Measurements from ENCODE around the gene TOPORS. TPM values are rescaled to one million over a fixed set of nuclear protein-coding genes. Genes with fewer than 3 reads are reported as not detected.

The TOPORS gene
- total and polyA plus RNA-seq, 2 experiments from 2014 or later = 31.8 to 35.9 TPM

DNA sequence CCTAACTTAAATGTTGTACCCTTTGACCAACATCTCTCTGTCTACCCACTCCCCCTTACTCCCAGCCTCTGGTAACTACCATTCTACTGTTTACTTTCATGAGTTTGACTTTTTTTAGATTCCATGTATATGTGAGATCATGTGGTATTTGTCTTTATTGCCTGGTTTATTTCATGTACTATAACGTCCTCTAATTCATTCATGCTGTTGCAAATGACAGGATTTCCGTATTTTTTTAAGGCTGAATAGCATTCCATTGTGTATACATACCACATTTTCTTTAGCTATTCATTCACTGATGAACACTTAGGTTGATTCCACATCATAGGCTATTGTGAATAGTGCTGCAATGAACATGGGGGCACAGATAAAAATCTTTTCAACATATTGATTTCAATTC, 32.4 kb upstream of the TOPORS start (continued):
- TF ChIP-seq EZH2phosphoT487 (IDR thresholded peaks at IDR 0.05; ENCODE audit: unreplicated experiment) = no peak
- TF ChIP-seq NANOG (IDR thresholded peaks at IDR 0.05; ENCODE audit: borderline replicate concordance) = no peak
- TF ChIP-seq, protein P1, sequence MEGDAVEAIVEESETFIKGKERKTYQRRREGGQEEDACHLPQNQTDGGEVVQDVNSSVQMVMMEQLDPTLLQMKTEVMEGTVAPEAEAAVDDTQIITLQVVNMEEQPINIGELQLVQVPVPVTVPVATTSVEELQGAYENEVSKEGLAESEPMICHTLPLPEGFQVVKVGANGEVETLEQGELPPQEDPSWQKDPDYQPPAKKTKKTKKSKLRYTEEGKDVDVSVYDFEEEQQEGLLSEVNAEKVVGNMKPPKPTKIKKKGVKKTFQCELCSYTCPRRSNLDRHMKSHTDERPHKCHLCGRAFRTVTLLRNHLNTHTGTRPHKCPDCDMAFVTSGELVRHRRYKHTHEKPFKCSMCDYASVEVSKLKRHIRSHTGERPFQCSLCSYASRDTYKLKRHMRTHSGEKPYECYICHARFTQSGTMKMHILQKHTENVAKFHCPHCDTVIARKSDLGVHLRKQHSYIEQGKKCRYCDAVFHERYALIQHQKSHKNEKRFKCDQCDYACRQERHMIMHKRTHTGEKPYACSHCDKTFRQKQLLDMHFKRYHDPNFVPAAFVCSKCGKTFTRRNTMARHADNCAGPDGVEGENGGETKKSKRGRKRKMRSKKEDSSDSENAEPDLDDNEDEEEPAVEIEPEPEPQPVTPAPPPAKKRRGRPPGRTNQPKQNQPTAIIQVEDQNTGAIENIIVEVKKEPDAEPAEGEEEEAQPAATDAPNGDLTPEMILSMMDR (conservative IDR thresholded peaks at IDR 0.05; ENCODE audit: low read depth in 2 of 2) = no peak

DNA sequence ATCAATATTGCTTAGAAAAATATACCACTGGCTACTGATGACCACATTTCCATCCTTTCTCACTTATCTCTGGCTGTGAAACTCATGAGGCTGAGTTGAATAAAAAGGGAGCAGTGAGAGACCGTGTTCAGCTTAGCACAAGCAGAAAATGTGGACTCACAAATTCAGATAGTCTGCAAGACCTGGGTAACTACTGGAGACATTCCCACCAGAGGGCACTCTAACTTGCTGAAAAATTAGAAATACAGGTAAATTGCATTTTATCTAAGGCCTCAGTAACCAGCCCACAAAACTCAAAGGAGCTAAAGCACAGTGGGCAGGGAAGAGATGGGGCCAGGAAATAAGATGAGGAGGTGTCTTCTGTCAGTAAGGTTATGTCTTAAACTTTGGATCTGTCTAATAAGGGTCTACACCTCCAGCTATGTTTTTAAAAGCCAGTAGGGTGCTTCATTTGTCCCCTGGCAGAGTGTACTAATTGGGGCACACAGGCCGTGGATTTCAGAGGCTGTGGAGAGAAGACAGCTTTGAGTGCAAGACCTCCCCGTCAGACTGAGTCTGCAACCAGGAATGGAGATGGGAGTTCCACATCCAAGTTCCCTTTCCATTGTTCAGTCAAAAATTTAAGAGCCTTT, 29.2 kb upstream of the TOPORS start:
- Histone ChIP-seq H3K79me2 (replicated peaks; ENCODE audit: insufficient read depth) (no peaks in the 10 kb centered on the region), H3K27ac (ENCODE audit: low read depth) (no peak overlapping the region), H3K4me1 (ENCODE audit: insufficient read depth) (0 out of 2 replicates have a peak, but pooled peaks cover 7% of the 10 kb centered on the region), H3F3A (replicated peaks; ENCODE audit: low read depth) (no peaks in the 10 kb centered on the region), H3K4me3 (no peak overlapping the region), H3K9me2 (ENCODE audit: insufficient read depth) (0 out of 2 replicates have a peak, but pooled peaks cover under 1% of the 10 kb centered on the region), H3K36me3 (ENCODE audit: insufficient read depth) (no peaks in the 10 kb centered on the region), H2AFZ (peak overlapping the region; percentile 14; the same call in 1 of the 2 replicates), H3K27me3 (ENCODE audit: insufficient read depth) (no peaks in the 10 kb centered on the region), H3K4me2 (no peak overlapping the region), H4K20me1 (replicated peaks; ENCODE audit: insufficient read depth) (no peaks in the 10 kb centered on the region)
- TF ChIP-seq, protein P1 (conservative IDR thresholded peaks at IDR 0.05; ENCODE audit: low read depth in 2 of 2) = peak; percentile 75
- no peak for TF ChIP-seq STAT1 (IDR thresholded peaks at IDR 0.05; ENCODE audit: unreplicated experiment)
- Mint-ChIP-seq H3K4me3 (no peak overlapping the region), H3K9me3 (no peaks in the 10 kb centered on the region), H3K4me1 (peaks cover 14% of the 10 kb centered on the region), H3K27me3 (ENCODE audit: insufficient read depth, low read depth, poor library complexity) (no peaks in the 10 kb centered on the region), H3K27ac (no peak overlapping the region), H3K36me3 (ENCODE audit: low read depth) (no peaks in the 10 kb centered on the region)
- peak; percentile 86 for DNase-seq (ENCODE audit: low spot score)
- peak; percentile 89 for ATAC-seq

DNA sequence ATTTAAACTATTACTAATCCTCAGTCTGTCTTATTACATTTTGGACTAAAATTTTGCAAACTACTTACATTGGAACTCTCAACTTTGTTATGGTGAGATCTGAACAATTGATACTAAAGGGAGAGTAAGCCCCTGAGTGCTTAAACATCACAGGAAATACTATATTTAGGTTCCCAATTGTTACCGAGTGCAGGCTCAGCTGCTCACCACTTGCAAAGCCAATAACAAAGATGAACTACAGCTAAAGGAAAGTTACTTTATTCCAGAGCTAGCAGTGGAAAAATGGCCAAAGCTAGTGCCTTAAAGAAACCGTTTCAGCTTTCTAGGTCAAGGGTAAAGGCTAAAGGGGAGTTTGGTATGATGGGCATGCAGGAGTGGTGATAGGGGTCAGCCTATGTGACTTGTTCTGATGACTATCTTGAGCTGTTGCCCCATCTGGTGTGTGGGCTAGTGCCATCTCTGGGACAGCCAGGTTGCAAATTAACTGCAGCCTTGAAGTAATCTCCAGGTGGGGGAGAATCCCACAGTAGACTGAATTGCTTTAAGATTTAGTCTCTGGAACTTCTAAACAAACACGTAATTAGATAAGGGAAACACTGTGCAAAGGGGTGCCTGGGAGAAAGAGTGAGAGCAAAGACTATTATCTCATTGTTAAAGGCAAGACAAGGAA, 28.4 kb upstream of the TOPORS start:
- DNase-seq (ENCODE audit: low spot score) = no peak
- H3K9me2 ChIP-seq (ENCODE audit: insufficient read depth) = no peaks in the 10 kb centered on the region
- no peaks in the 10 kb centered on the region for H3K36me3 Mint-ChIP-seq (ENCODE audit: low read depth)
- H3K27ac Mint-ChIP-seq = no peak overlapping the region
- H3K36me3 ChIP-seq (ENCODE audit: insufficient read depth) = no peaks in the 10 kb centered on the region
- 0 out of 2 replicates have a peak, but pooled peaks cover 7% of the 10 kb centered on the region for H3K4me1 ChIP-seq (ENCODE audit: insufficient read depth)
- TF ChIP-seq JUNB (IDR thresholded peaks at IDR 0.05; ENCODE audit: unreplicated experiment) = no peak
- H3F3A ChIP-seq (replicated peaks; ENCODE audit: low read depth) = no peaks in the 10 kb centered on the region
- H3K4me3 ChIP-seq = no peak overlapping the region
- no peaks in the 10 kb centered on the region for H3K27me3 Mint-ChIP-seq (ENCODE audit: insufficient read depth, low read depth, poor library complexity)
- H3K27ac ChIP-seq (ENCODE audit: low read depth) = no peak overlapping the region
- H3K27me3 ChIP-seq (ENCODE audit: insufficient read depth) = no peaks in the 10 kb centered on the region
- no peak overlapping the region for H3K4me3 Mint-ChIP-seq
- H3K4me2 ChIP-seq = no peak overlapping the region
- H3K4me1 Mint-ChIP-seq = peaks cover 14% of the 10 kb centered on the region
- peak; percentile 36; the same call in 2 of the 3 replicates for ATAC-seq
- no peaks in the 10 kb centered on the region for H3K9me3 Mint-ChIP-seq
- H2AFZ ChIP-seq = peak overlapping the region; percentile 75
- H4K20me1 ChIP-seq (replicated peaks; ENCODE audit: insufficient read depth) = no peaks in the 10 kb centered on the region
- no peaks in the 10 kb centered on the region for H3K79me2 ChIP-seq (replicated peaks; ENCODE audit: insufficient read depth)

Measured in GM23338 (cell line).